Type B pancreatic cell (in vitro differentiated cells): ENCODE data around the gene GRIK1. TPM values are rescaled to one million over a fixed set of nuclear protein-coding genes. Genes with fewer than 3 reads are reported as not detected.

Source experiments
- DNase-seq: peaks from one replicate; pipeline ENCODE4 v3.0.0; 2021; ENCODE audit warnings: mixed read lengths; ENCODE audit not compliant: unreplicated experiment; ENCODE audit errors: extremely low spot score
- H3K27ac Mint-ChIP-seq: 2 replicates; pipeline ENCODE4 v1.8.0; 2021; ENCODE audit warnings: mild to moderate bottlenecking, mixed read lengths
- H3K27me3 Mint-ChIP-seq: 2 replicates; pipeline ENCODE4 v1.8.0; 2021; ENCODE audit warnings: mixed read lengths
- H3K36me3 Mint-ChIP-seq: 2 replicates; pipeline ENCODE4 v1.8.0; 2021; ENCODE audit warnings: mixed read lengths
- H3K4me1 Mint-ChIP-seq: one replicate; pipeline ENCODE4 v1.8.0; 2021; ENCODE audit warnings: mixed read lengths; ENCODE audit not compliant: unreplicated experiment
- H3K4me3 Mint-ChIP-seq: 2 replicates; pipeline ENCODE4 v1.8.0; 2021; ENCODE audit warnings: mild to moderate bottlenecking, mixed read lengths
- H3K9me3 Mint-ChIP-seq: 2 replicates; pipeline ENCODE4 v1.8.0; 2021; ENCODE audit warnings: mixed read lengths
- CTCF ChIP-seq: fragments of 200-600 bp; sonication (generic); conservative IDR thresholded peaks from 2 replicates; pipeline ENCODE4 v1.5.0; 2021; ENCODE audit warnings: antibody characterized with exemption, mild to moderate bottlenecking
- long read RNA-seq: library from polyadenylated mRNA; unstranded; transcript quantifications from one replicate; pipeline ENCODE4 v2.0.0, GENCODE V29; 2020
- total RNA-seq: library from RNA; stranded (reverse); gene quantifications from 2 replicates; pipeline ENCODE4 v1.2.1, GENCODE V29; 2021; ENCODE audit warnings: low replicate concordance

The GRIK1 gene
- total RNA-seq, result 4.1 and 6.1 TPM in 2 replicates
- long read RNA-seq, partial matches to known transcripts, result 0 of 6 reads
- long read RNA-seq, other reads (novel, unspliced or antisense), result 6 of 6 reads

GRCh38 chr21:29939924-29940275, at the start of gene GRIK1:
Gene GRIK1, minus strand, starts transcription at chr21:29939996.
- H3K27me3 Mint-ChIP-seq, result peaks cover 62% of the 10 kb centered on the region
- peaks cover 5% of the 10 kb centered on the region for H3K4me1 Mint-ChIP-seq
- no peak for TF ChIP-seq CTCF
- H3K36me3 Mint-ChIP-seq, result no peaks in the 10 kb centered on the region
- H3K27ac Mint-ChIP-seq, result peak within 1 kb of the TSS; percentile 10
- H3K9me3 Mint-ChIP-seq, result no peaks in the 10 kb centered on the region
- peak; percentile 72 for DNase-seq
- peak within 1 kb of the TSS; percentile 91 for H3K4me3 Mint-ChIP-seq

- H3K9me3 Mint-ChIP-seq, result no peaks in the 10 kb centered on the region
- no peak overlapping the region for H3K27ac Mint-ChIP-seq
- H3K36me3 Mint-ChIP-seq, result no peaks in the 10 kb centered on the region
- H3K4me1 Mint-ChIP-seq, result peaks cover 11% of the 10 kb centered on the region
- H3K27me3 Mint-ChIP-seq, result no peaks in the 10 kb centered on the region
- no peak for DNase-seq
- no peak for TF ChIP-seq CTCF
- no peak overlapping the region for H3K4me3 Mint-ChIP-seq
These were observed 48.0 kb upstream of the GRIK1 start for GRCh38 chr21:29987762-29988161.

GRCh38 chr21:29985866-29986265, 46.1 kb upstream of the GRIK1 start:
- Mint-ChIP-seq H3K36me3 (no peaks in the 10 kb centered on the region), H3K27ac (no peak overlapping the region), H3K9me3 (no peaks in the 10 kb centered on the region), H3K4me3 (no peak overlapping the region), H3K4me1 (no peaks in the 10 kb centered on the region), H3K27me3 (no peaks in the 10 kb centered on the region)
- no peak for DNase-seq
- TF ChIP-seq CTCF, result no peak

GRCh38 chr21:29979043-29979442, 39.2 kb upstream of the GRIK1 start:
- Mint-ChIP-seq H3K4me3 (no peak overlapping the region), H3K4me1 (no peaks in the 10 kb centered on the region), H3K27ac (no peak overlapping the region), H3K27me3 (no peaks in the 10 kb centered on the region), H3K9me3 (no peaks in the 10 kb centered on the region), H3K36me3 (no peaks in the 10 kb centered on the region)
- DNase-seq, result no peak
- no peak for TF ChIP-seq CTCF

- Mint-ChIP-seq H3K4me3 (no peak overlapping the region), H3K9me3 (no peaks in the 10 kb centered on the region), H3K36me3 (no peaks in the 10 kb centered on the region), H3K27ac (no peak overlapping the region), H3K27me3 (no peaks in the 10 kb centered on the region), H3K4me1 (no peaks in the 10 kb centered on the region)
- no peak for DNase-seq
- TF ChIP-seq CTCF, result no peak
These were observed 36.0 kb upstream of the GRIK1 start for GRCh38 chr21:29975776-29976175.

- H3K36me3 Mint-ChIP-seq, result no peaks in the 10 kb centered on the region
- no peak overlapping the region for H3K4me3 Mint-ChIP-seq
- H3K27me3 Mint-ChIP-seq, result no peaks in the 10 kb centered on the region
- TF ChIP-seq CTCF, result no peak
- no peaks in the 10 kb centered on the region for H3K9me3 Mint-ChIP-seq
- H3K4me1 Mint-ChIP-seq, result no peaks in the 10 kb centered on the region
- no peak overlapping the region for H3K27ac Mint-ChIP-seq
- DNase-seq, result no peak
These were observed 33.5 kb upstream of the GRIK1 start for GRCh38 chr21:29973258-29973657.
